Measurements from ENCODE around the gene PCDHA8. TPM values are rescaled to one million over a fixed set of nuclear protein-coding genes. Genes with fewer than 3 reads are reported as not detected.

Gene PCDHA8
- total and polyA plus RNA-seq, 10 of the 15 experiments (the other 5 are each of a cell fraction or from before 2014, with no cell fraction given), result not detected

- WGBS (ENCODE audit: insufficient coverage, insufficient replicate concordance, low lambda C conversion rate, missing lambda C conversion rate), result 88% methylated on average over 75 of the region's 103 CpGs
- intact Hi-C loops (cut with micrococcal nuclease; ENCODE audit: unreplicated experiment), result no loop called here
- Histone ChIP-seq H2AFZ (ENCODE audit: control insufficient read depth, low read depth, low read length) (no peak overlapping the region), H3K4me2 (ENCODE audit: control insufficient read depth, insufficient read depth) (no peak overlapping the region), H3K9ac (ENCODE audit: control insufficient read depth, insufficient read depth, low read length) (no peak overlapping the region), H3K9me3 (replicated peaks; ENCODE audit: control insufficient read depth, insufficient read depth, low read length) (no peaks in the 10 kb centered on the region; the same call in 2 of the 3 replicates), H3K27me3 (replicated peaks in 1 of 2; ENCODE audit: control insufficient read depth in 2 of 2, insufficient read depth in 2 of 2, low read length in 1 of 2) (no peaks in the 10 kb centered on the region), H3K4me1 (ENCODE audit: control insufficient read depth, insufficient read depth, low read length) (no peaks in the 10 kb centered on the region), H3K4me3 (no peak overlapping the region), H3K27ac (ENCODE audit: control insufficient read depth, insufficient read depth) (no peak overlapping the region), H4K20me1 (ENCODE audit: control insufficient read depth, insufficient read depth) (no peaks in the 10 kb centered on the region), H3K79me2 (ENCODE audit: control insufficient read depth, insufficient read depth, low read length) (no peaks in the 10 kb centered on the region), H3K36me3 (ENCODE audit: control insufficient read depth in 2 of 2, insufficient read depth in 2 of 2, low read length in 1 of 2) (no peaks in the 10 kb centered on the region)
- ChIA-PET RAD21 (ENCODE audit: unreplicated experiment) (no interaction called here), CTCF (no interaction called here), SMC1A (ENCODE audit: uncharacterized antibody, unreplicated experiment) (no interaction called here), POLR2A (no interaction called here)
- BruUV-seq (replicated peaks), result no TSS peak
- no peak for DNase-seq (ENCODE audit: low read depth, low spot score)
- in situ Hi-C loops (cut with MboI), result no loop called here
- TF ChIP-seq NR2C2 (IDR thresholded peaks at IDR 0.05; ENCODE audit: borderline replicate concordance, control insufficient read depth, insufficient read length, low read depth), result no peak
- no peak for TF ChIP-seq E4F1 (IDR thresholded peaks at IDR 0.05; ENCODE audit: borderline replicate concordance, partially characterized antibody)
- no peak for TF ChIP-seq CEBPB (IDR thresholded peaks at IDR 0.05; ENCODE audit: borderline replicate concordance in 1 of 2, low read depth in 2 of 2, low read length in 2 of 2)
- no peak for TF ChIP-seq ZNF207 (IDR thresholded peaks at IDR 0.05; ENCODE audit: borderline replicate concordance)
- TF ChIP-seq HDGF (IDR thresholded peaks at IDR 0.05), result no peak
- no peak for TF ChIP-seq ELK1 (IDR thresholded peaks at IDR 0.05; ENCODE audit: low read depth, low read length)
- TF ChIP-seq POLR2AphosphoS5 (IDR thresholded peaks at IDR 0.05; ENCODE audit: low read length), result no peak
- no peak for TF ChIP-seq SMAD5 (IDR thresholded peaks at IDR 0.05; ENCODE audit: low read depth)
- no peak for TF ChIP-seq YBX1 (IDR thresholded peaks at IDR 0.05)
- TF ChIP-seq NFIC (IDR thresholded peaks at IDR 0.05; ENCODE audit: low read depth, low read length), result no peak
- TF ChIP-seq SUZ12 (IDR thresholded peaks at IDR 0.05; ENCODE audit: unreplicated experiment), result no peak
- no peak for FAIRE-seq
- no peak for ATAC-seq
These were observed 5.1 kb upstream of the PCDHA8 start for GRCh38 chr5:140835622-140836510.
